Activated CD8-positive, alpha-beta T cell treated with anti-CD3 and anti-CD28 coated beads for 36 hours (primary cell): ENCODE measurements around the gene ADAMTSL5. TPM values are rescaled to one million over a fixed set of nuclear protein-coding genes. Genes with fewer than 3 reads are reported as not detected.

Experiments used
- ATAC-seq: fragments of 200-7000 bp; cut with Tn5 transposase; one replicate; pipeline ENCODE4 v1.10.0; 2021; ENCODE audit warnings: mild to moderate bottlenecking, moderate library complexity
- CTCF ChIA-PET: fragments of 350-600 bp; sonication (Branson Sonifier 250); formaldehyde crosslinking; loops from one replicate; lab custom pipeline; 2021; ENCODE audit warnings: antibody characterized with exemption; lab: Charles Lee
- POLR2A ChIA-PET: fragments of 350-600 bp; sonication (Branson Sonifier 250); formaldehyde crosslinking; loops from one replicate; lab custom pipeline; 2021; ENCODE audit warnings: antibody characterized with exemption; lab: Charles Lee
- DNase-seq: peaks from one replicate; pipeline ENCODE4 v3.0.0-alpha.2; 2020
- H3K27ac Mint-ChIP-seq: one replicate; pipeline ENCODE4 v1.8.0; 2021; ENCODE audit warnings: mild to moderate bottlenecking, mixed read lengths
- H3K27me3 Mint-ChIP-seq: one replicate; pipeline ENCODE4 v1.8.0; 2021; ENCODE audit warnings: mixed read lengths
- H3K36me3 Mint-ChIP-seq: one replicate; pipeline ENCODE4 v1.8.0; 2021; ENCODE audit warnings: low read depth, mixed read lengths
- H3K4me1 Mint-ChIP-seq: one replicate; pipeline ENCODE4 v1.8.0; 2021; ENCODE audit warnings: low read depth, mixed read lengths
- H3K4me3 Mint-ChIP-seq: one replicate; pipeline ENCODE4 v1.8.0; 2021; ENCODE audit warnings: mild to moderate bottlenecking, moderate library complexity, mixed read lengths
- H3K9me3 Mint-ChIP-seq: one replicate; pipeline ENCODE4 v1.8.0; 2021; ENCODE audit warnings: mixed read lengths
- CTCF ChIP-seq: fragments of 200-600 bp; IDR thresholded peaks from one replicate; pipeline ENCODE4 v1.8.0; 2022; ENCODE audit warnings: antibody characterized with exemption, mild to moderate bottlenecking
- intact Hi-C: fragments of 100-400 bp; cut with micrococcal nuclease; formaldehyde crosslinking; loops from one replicate; pipeline ENCODE4 v1.10.0; 2022
- total RNA-seq, 2 experiments: library from RNA; stranded (reverse); gene quantifications; one replicate each; pipeline ENCODE4 v1.2.3, GENCODE V29; 2021

The ADAMTSL5 gene
- total RNA-seq, 2 experiments from 2014 or later = 1.3 TPM

GRCh38 chr19:1457031-1457739, 55.6 kb downstream of the ADAMTSL5 start:
- H3K9me3 Mint-ChIP-seq = no peaks in the 10 kb centered on the region
- peaks cover 13% of the 10 kb centered on the region for H3K4me1 Mint-ChIP-seq
- ATAC-seq = no peak
- intact Hi-C loops = no loop called here
- POLR2A ChIA-PET = interaction anchor here (0.9 to 1.9 kb wide), 4 partner anchors 9 to 16 kb away, joined by 3 to 6 read pairs (median 4); no protein-coding TSS in a partner anchor
- H3K36me3 Mint-ChIP-seq = no peaks in the 10 kb centered on the region
- CTCF ChIA-PET = interaction anchor here (0.7 to 1.8 kb wide), 4 partner anchors 9 to 89 kb away, joined by 3 to 6 read pairs (median 4); no protein-coding TSS in a partner anchor
- no peak for DNase-seq
- no peak overlapping the region for H3K4me3 Mint-ChIP-seq
- peaks cover 40% of the 10 kb centered on the region for H3K27me3 Mint-ChIP-seq
- no peak for TF ChIP-seq CTCF
- no peak overlapping the region for H3K27ac Mint-ChIP-seq

GRCh38 chr19:1456121-1456900, 56.5 kb downstream of the ADAMTSL5 start:
- ChIA-PET POLR2A (interaction anchor here (0.8 to 1.9 kb wide), 5 partner anchors 9 to 17 kb away, joined by 3 to 6 read pairs (median 3); no protein-coding TSS in a partner anchor), CTCF (interaction anchor here (0.7 to 3.1 kb wide), 5 partner anchors 9 to 19 kb away, joined by 3 to 13 read pairs (median 3); no protein-coding TSS in a partner anchor)
- intact Hi-C loops = no loop called here
- no peaks in the 10 kb centered on the region for H3K9me3 Mint-ChIP-seq
- H3K27ac Mint-ChIP-seq = no peak overlapping the region
- H3K4me3 Mint-ChIP-seq = no peak overlapping the region
- DNase-seq = no peak
- no peak for ATAC-seq
- no peak for TF ChIP-seq CTCF
- peaks cover 45% of the 10 kb centered on the region for H3K27me3 Mint-ChIP-seq
- no peaks in the 10 kb centered on the region for H3K36me3 Mint-ChIP-seq
- H3K4me1 Mint-ChIP-seq = peaks cover 13% of the 10 kb centered on the region

GRCh38 chr19:1455336-1456120, 57.3 kb downstream of the ADAMTSL5 start:
- peaks cover 15% of the 10 kb centered on the region for H3K4me1 Mint-ChIP-seq
- TF ChIP-seq CTCF = no peak
- ChIA-PET CTCF (interaction anchor here (0.9 to 3.1 kb wide), 6 partner anchors 9 to 47 kb away, joined by 3 to 13 read pairs (median 3); no protein-coding TSS in a partner anchor), POLR2A (interaction anchor here (0.8 to 1.5 kb wide), 4 partner anchors 9 to 15 kb away, joined by 3 to 5 read pairs (median 3); no protein-coding TSS in a partner anchor)
- H3K9me3 Mint-ChIP-seq = no peaks in the 10 kb centered on the region
- H3K27ac Mint-ChIP-seq = no peak overlapping the region
- H3K36me3 Mint-ChIP-seq = no peaks in the 10 kb centered on the region
- peak; percentile 84 for ATAC-seq
- no peak overlapping the region for H3K4me3 Mint-ChIP-seq
- H3K27me3 Mint-ChIP-seq = peaks cover 52% of the 10 kb centered on the region
- intact Hi-C loops = no loop called here
- peak; percentile 82 for DNase-seq

Other genes with a start within 250 kb of the ADAMTSL5 start
- 100 to 1,000 TPM; 161 to 180 TPM for gene CIRBP, start 243.7 kb downstream of the ADAMTSL5 start, total RNA-seq
- 10 to 100 TPM; 77.0 to 88.0 TPM for gene FAM174C, start 237.5 kb downstream of the ADAMTSL5 start, total RNA-seq
- gene EFNA2, start 227.1 kb downstream of the ADAMTSL5 start, total RNA-seq = not detected
- gene NDUFS7, start 129.1 kb downstream of the ADAMTSL5 start, total RNA-seq = 100 to 1,000 TPM; 113 to 120 TPM
- gene GAMT, start 111.5 kb downstream of the ADAMTSL5 start, total RNA-seq = 10 to 100 TPM; 27.8 to 29.5 TPM
- 100 to 1,000 TPM; 263 to 283 TPM for gene DAZAP1, start 105.4 kb downstream of the ADAMTSL5 start, total RNA-seq
- gene RPS15, start 74.6 kb downstream of the ADAMTSL5 start, total RNA-seq = 1,000 to 10,000 TPM; 1,854 to 1,879 TPM
- gene APC2, start 62.9 kb downstream of the ADAMTSL5 start, total RNA-seq = under 1 TPM; 0.07 to 0.29 TPM
- 10 to 100 TPM; 21.3 to 21.5 TPM for gene C19orf25, start 33.8 kb downstream of the ADAMTSL5 start, total RNA-seq
- gene PCSK4, start 22.7 kb downstream of the ADAMTSL5 start, total RNA-seq = 1 to 10 TPM; 4.4 to 4.7 TPM
- 1 to 10 TPM; 2.0 to 2.4 TPM for gene REEP6, start 21.8 kb downstream of the ADAMTSL5 start, total RNA-seq
- gene PLK5, start 11.1 kb upstream of the ADAMTSL5 start, total RNA-seq = not detected
- 1 to 10 TPM; 5.0 to 5.5 TPM for gene MEX3D, start 55.3 kb upstream of the ADAMTSL5 start, total RNA-seq
- gene MBD3, start 79.8 kb upstream of the ADAMTSL5 start, total RNA-seq = 10 to 100 TPM; 87.8 to 92.5 TPM
- gene UQCR11, start 92.4 kb upstream of the ADAMTSL5 start, total RNA-seq = 100 to 1,000 TPM; 231 TPM
- gene TCF3, start 139.6 kb upstream of the ADAMTSL5 start, total RNA-seq = 100 to 1,000 TPM; 124 to 126 TPM
- gene ONECUT3, start 240.5 kb upstream of the ADAMTSL5 start, total RNA-seq = not detected